Thoracic aorta (tissue), 2 donors: ENCODE data around the gene PCNX4. TPM values are rescaled to one million over a fixed set of nuclear protein-coding genes. Genes with fewer than 3 reads are reported as not detected.
"Not testable (repeated sequence)": the region's sequence is repeated elsewhere in the genome, so short reads cannot be mapped to it uniquely, and the experiment has no call there.

Experiments used
- ATAC-seq: fragments of 150-250 bp; one replicate; pipeline ENCODE4 v1.8.0; 2017; ENCODE audit warnings: low read depth; ENCODE audit not compliant: insufficient number of reproducible peaks, low FRiP score
- DNase-seq: peaks from one replicate; pipeline ENCODE4 v3.0.0-alpha.2; 2020; ENCODE audit warnings: low spot score
- H3K27ac ChIP-seq, 2 donors: fragments of 200-600 bp; sonication (generic); 1 replicate in 1 of 2; 2 replicates in 1 of 2; pipeline ENCODE4 v1.5.1; 2016; ENCODE audit warnings: mild to moderate bottlenecking in 2 of 2, moderate library complexity in 2 of 2
- H3K27me3 ChIP-seq: fragments of 200-600 bp; sonication (generic); replicated peaks from 2 replicates; pipeline ENCODE4 v1.6.0; 2016; ENCODE audit warnings: mild to moderate bottlenecking; ENCODE audit not compliant: insufficient read depth
- H3K36me3 ChIP-seq: fragments of 200-600 bp; sonication (generic); one replicate; pipeline ENCODE4 v1.5.1; 2016
- H3K4me1 ChIP-seq, 2 donors: fragments of 200-600 bp; sonication (generic); 1 replicate in 1 of 2; 2 replicates in 1 of 2; pipeline versions ENCODE4 v1.5.1 to v1.6.0; 2016; ENCODE audit warnings: low read depth in 2 of 2, mild to moderate bottlenecking in 1 of 2; ENCODE audit not compliant: control insufficient read depth in 1 of 2
- H3K4me3 ChIP-seq: fragments of 200-600 bp; sonication (generic); 2 replicates; pipeline ENCODE4 v1.5.1; 2016; ENCODE audit warnings: mild to moderate bottlenecking
- H3K9me3 ChIP-seq: fragments of 200-600 bp; sonication (generic); 2 replicates; pipeline ENCODE4 v1.5.1; 2016
- total RNA-seq, 2 donors: library from RNA; depleted of rRNA; stranded (reverse); fragments of >200 nt; gene quantifications; one replicate each; pipeline versions ENCODE4 v1.1.0 to v1.2.3, GENCODE V29; 2016
- TF ChIP-seq, protein P1 (sequence below): fragments of 200-600 bp; sonication (generic); IDR thresholded peaks from one replicate; pipeline ENCODE4 v1.5.1; 2019; ENCODE audit warnings: antibody characterized with exemption

PCNX4 gene
- total RNA-seq, 2 donors from 2014 or later = 26.7 to 73.2 TPM

DNA sequence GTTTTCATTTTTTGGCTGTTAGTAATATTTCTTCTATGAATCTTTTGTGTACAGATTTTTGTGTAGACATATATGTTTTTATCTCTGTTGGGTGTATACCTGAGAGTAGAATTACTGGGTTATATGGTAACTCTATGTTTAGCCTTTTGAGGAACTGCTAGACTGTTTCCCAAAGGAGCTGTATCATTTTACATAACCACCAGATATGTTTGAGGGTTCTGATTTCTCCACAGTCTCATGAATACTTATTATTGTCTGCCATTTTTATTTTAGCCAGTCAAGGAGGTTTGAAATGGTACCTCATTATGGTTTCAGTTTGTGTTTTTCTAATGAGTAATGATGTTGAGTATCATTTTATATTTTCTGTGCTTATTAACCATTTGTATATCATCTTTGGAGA lies 1.9 kb downstream of the PCNX4 start:
- TF ChIP-seq, protein P1, sequence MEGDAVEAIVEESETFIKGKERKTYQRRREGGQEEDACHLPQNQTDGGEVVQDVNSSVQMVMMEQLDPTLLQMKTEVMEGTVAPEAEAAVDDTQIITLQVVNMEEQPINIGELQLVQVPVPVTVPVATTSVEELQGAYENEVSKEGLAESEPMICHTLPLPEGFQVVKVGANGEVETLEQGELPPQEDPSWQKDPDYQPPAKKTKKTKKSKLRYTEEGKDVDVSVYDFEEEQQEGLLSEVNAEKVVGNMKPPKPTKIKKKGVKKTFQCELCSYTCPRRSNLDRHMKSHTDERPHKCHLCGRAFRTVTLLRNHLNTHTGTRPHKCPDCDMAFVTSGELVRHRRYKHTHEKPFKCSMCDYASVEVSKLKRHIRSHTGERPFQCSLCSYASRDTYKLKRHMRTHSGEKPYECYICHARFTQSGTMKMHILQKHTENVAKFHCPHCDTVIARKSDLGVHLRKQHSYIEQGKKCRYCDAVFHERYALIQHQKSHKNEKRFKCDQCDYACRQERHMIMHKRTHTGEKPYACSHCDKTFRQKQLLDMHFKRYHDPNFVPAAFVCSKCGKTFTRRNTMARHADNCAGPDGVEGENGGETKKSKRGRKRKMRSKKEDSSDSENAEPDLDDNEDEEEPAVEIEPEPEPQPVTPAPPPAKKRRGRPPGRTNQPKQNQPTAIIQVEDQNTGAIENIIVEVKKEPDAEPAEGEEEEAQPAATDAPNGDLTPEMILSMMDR = no peak
- Histone ChIP-seq H3K27ac (peak overlapping the region; percentile 90 to 98), H3K36me3 (no peaks in the 10 kb centered on the region), H3K9me3 (no peaks in the 10 kb centered on the region), H3K27me3 (no peaks in the 10 kb centered on the region), H3K4me3 (peak overlapping the region; percentile 95), H3K4me1 (peaks cover 17 to 29% of the 10 kb centered on the region in 2 donors)
- ATAC-seq (no peak), DNase-seq (no peak)

DNA sequence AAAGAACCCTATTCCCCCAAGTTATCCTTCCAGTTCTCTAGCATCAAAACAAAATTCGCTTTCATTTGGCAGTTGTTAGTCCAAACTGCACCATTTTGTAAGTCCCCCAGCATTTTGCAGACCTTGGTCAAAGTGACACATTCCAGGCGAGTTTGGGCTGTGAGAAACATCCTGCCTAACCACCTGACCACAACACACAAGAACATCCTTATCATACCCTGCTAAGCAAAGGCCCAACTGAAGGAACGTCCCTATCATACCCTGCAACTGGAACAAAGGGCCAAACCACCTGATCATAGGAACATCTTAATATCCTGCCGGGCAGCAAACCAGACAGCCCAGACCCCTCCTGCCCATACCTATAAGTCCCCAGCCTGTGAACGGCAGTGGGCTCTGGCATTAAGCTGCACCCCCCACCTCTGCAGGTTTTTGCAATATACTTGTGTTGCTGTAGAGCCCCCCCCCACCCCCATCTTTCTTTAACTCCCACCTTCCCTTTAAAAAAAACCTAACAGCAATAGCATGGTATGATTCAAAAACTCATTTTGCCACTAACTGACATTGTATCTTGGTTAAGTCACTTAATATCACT lies 2.7 kb downstream of the PCNX4 start:
- Histone ChIP-seq H3K36me3 (no peaks in the 10 kb centered on the region), H3K27me3 (no peaks in the 10 kb centered on the region), H3K4me1 (peaks cover 17 to 29% of the 10 kb centered on the region in 2 donors), H3K27ac (peak overlapping the region in 1 of 2 donors; percentile 98), H3K4me3 (peak overlapping the region; percentile 95), H3K9me3 (no peaks in the 10 kb centered on the region)
- no peak for ATAC-seq
- TF ChIP-seq, protein P1 = no peak
- DNase-seq = no peak

DNA sequence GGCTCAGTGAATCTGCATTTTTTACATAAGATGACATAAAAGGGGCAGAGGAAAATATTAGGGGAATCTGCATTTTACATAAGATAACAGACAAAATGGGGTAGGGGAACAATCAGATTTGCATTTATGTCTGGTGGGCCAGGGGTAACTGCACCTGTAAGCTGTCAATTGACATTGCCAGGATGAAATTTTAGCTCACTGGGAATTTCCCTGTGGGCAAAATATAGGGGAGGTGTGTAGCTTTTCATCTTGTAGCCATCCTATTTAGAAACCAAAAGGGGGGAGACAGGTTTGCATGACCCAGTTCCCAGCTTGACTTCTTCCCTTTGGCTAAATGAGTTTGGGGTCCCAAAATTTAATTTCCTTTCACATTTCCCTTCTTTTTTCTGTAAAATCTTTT lies 3.5 kb downstream of the PCNX4 start:
- no peak for ATAC-seq

DNA sequence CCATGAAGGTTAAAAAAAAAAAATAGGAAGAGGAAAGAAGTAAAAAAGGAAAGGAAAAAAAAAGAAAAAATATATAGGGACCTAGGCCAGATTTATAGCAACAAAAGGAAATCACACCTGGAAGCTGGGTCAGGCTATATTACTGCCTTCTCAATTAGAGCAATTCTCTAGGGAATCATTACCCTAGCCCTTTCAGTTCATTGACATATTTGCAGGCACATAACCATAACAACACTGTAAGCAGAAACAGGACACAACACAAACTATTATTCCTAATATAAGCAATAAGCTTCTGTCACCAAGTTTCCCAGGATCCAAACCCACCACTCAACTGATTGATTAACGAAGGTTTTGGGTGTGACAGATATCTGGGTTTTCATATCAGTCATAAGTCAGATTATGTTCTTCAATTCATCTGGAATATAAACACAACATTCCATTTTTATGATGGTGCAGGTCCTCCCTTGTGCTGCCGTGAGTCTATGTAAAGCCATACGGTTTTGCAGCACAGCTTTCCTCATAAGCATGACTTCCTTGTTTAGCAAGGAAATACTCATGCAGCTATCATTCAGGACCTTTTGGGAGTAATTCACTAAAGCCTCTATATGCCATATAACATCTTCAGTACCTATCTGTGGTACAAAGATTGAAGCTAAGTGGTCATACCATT lies 4.2 kb downstream of the PCNX4 start:
- TF ChIP-seq, protein P1 = no peak
- Histone ChIP-seq H3K27ac (no peak overlapping the region), H3K9me3 (no peaks in the 10 kb centered on the region), H3K27me3 (no peaks in the 10 kb centered on the region), H3K4me3 (no peak overlapping the region), H3K4me1 (peaks cover 17 to 29% of the 10 kb centered on the region in 2 donors), H3K36me3 (no peaks in the 10 kb centered on the region)
- DNase-seq (no peak), ATAC-seq (no peak)

More for the DNA sequence above, 3.5 kb downstream of the PCNX4 start:
- Histone ChIP-seq H3K27me3 (no peaks in the 10 kb centered on the region), H3K4me1 (peaks cover 17 to 29% of the 10 kb centered on the region in 2 donors), H3K27ac (no peak overlapping the region), H3K9me3 (no peaks in the 10 kb centered on the region), H3K36me3 (no peaks in the 10 kb centered on the region), H3K4me3 (no peak overlapping the region)
- TF ChIP-seq, protein P1 = no peak
- no peak for DNase-seq

DNA sequence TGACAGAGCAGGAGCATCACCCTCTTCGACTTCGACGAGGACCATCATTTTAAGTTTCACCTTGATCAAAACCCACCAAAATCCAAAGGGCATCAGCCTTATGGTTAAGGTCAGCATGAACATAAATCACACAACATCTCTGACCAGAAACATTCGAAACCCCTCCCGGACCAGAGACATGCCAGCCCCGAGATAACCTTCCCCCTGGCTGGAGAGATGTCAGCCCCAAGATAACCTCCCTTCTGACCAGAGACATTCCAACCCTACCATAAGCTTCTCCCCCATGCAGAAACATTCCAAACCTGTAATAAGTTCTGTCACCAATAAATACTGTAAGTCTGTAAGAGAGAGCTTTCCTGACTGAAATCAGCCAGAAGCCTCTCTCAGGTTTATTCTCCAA lies 6.3 kb downstream of the PCNX4 start:
- Histone ChIP-seq H3K9me3 (no peaks in the 10 kb centered on the region), H3K4me3 (no peak overlapping the region), H3K4me1 (peaks cover 20 to 33% of the 10 kb centered on the region in 2 donors), H3K27me3 (no peaks in the 10 kb centered on the region), H3K36me3 (no peaks in the 10 kb centered on the region), H3K27ac (no peak overlapping the region)
- ATAC-seq = no peak
- DNase-seq = no peak
- TF ChIP-seq, protein P1 = no peak

DNA sequence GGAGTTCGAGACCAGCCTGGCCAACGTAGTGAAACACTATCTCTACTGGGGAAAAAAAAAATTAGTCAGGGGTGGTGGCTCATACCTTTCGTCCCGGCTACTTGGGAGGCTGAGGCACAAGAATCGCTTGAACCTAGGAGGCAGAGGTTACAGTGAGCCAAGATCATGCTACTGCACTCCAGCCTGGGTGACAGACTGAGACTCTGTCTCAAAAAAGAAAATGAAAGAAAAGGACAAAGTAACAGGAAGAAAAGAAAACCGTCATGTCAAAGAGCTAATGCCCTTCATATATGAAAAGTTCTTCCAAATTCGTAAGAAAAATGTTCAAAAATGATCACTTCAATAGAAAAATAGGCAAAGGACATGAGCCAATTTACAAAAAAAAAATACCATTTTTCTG lies 8.1 kb downstream of the PCNX4 start:
- not testable (repeated sequence) for H3K27me3 ChIP-seq, H3K36me3 ChIP-seq, DNase-seq, H3K27ac ChIP-seq, ATAC-seq, H3K9me3 ChIP-seq, H3K4me3 ChIP-seq
- peaks cover 12 to 15% of the 10 kb centered on the region in 2 donors for H3K4me1 ChIP-seq
